WTC11 (cell line): ENCODE data around the gene PPM1M.

Source experiments
- ELF4 ChIP-seq: sonication (generic); formaldehyde crosslinking; IDR thresholded peaks from 2 replicates; pipeline ENCODE4 v1.8.1; 2022; ENCODE audit warnings: low read depth, mild to moderate bottlenecking, moderate library complexity, missing genetic modification reagents
- MXD4 ChIP-seq: fragments of 250-450 bp; sonication (Bioruptor Pico); IDR thresholded peaks from 2 replicates; pipeline ENCODE4 v1.8.0; 2021; ENCODE audit warnings: mild to moderate bottlenecking, moderate library complexity, borderline replicate concordance
- SMAD4 ChIP-seq: sonication (generic); formaldehyde crosslinking; IDR thresholded peaks from 2 replicates; pipeline ENCODE4 v1.8.0; 2022; ENCODE audit warnings: mild to moderate bottlenecking, missing genetic modification reagents
- TEAD4 ChIP-seq: sonication (generic); formaldehyde crosslinking; IDR thresholded peaks from 2 replicates; pipeline ENCODE4 v1.8.0; 2022; ENCODE audit warnings: mild to moderate bottlenecking, missing genetic modification reagents
- TP53 ChIP-seq: sonication (generic); formaldehyde crosslinking; IDR thresholded peaks from 2 replicates; pipeline ENCODE4 v1.8.1; 2023; ENCODE audit warnings: mild to moderate bottlenecking, missing genetic modification reagents
- TF ChIP-seq, protein P1 (sequence below): sonication (generic); formaldehyde crosslinking; IDR thresholded peaks from 2 replicates; pipeline ENCODE4 v1.8.1; 2022; ENCODE audit warnings: low read depth, missing genetic modification reagents, borderline replicate concordance
- TF ChIP-seq, protein P2 (sequence below): fragments of 200-600 bp; IDR thresholded peaks from 2 replicates; pipeline ENCODE4 v1.8.0; 2022; ENCODE audit warnings: antibody characterized with exemption
- TF ChIP-seq, protein P3 (sequence below): sonication (generic); formaldehyde crosslinking; IDR thresholded peaks from 2 replicates; pipeline ENCODE4 v1.8.0; 2023; ENCODE audit warnings: missing genetic modification reagents, mild to moderate bottlenecking, borderline replicate concordance
- TF ChIP-seq, protein P4 (sequence below): sonication (generic); formaldehyde crosslinking; IDR thresholded peaks from 2 replicates; pipeline ENCODE4 v1.8.0; 2022; ENCODE audit warnings: mild to moderate bottlenecking, missing genetic modification reagents
- TF ChIP-seq, protein P5 (sequence below): sonication (generic); formaldehyde crosslinking; IDR thresholded peaks from 2 replicates; pipeline ENCODE4 v1.8.0; 2022; ENCODE audit warnings: mild to moderate bottlenecking, missing genetic modification reagents
- TF ChIP-seq, protein P6 (sequence below): sonication (generic); formaldehyde crosslinking; conservative IDR thresholded peaks from 2 replicates; pipeline ENCODE4 v1.8.1; 2022; ENCODE audit warnings: mild to moderate bottlenecking, missing genetic modification reagents

DNA sequence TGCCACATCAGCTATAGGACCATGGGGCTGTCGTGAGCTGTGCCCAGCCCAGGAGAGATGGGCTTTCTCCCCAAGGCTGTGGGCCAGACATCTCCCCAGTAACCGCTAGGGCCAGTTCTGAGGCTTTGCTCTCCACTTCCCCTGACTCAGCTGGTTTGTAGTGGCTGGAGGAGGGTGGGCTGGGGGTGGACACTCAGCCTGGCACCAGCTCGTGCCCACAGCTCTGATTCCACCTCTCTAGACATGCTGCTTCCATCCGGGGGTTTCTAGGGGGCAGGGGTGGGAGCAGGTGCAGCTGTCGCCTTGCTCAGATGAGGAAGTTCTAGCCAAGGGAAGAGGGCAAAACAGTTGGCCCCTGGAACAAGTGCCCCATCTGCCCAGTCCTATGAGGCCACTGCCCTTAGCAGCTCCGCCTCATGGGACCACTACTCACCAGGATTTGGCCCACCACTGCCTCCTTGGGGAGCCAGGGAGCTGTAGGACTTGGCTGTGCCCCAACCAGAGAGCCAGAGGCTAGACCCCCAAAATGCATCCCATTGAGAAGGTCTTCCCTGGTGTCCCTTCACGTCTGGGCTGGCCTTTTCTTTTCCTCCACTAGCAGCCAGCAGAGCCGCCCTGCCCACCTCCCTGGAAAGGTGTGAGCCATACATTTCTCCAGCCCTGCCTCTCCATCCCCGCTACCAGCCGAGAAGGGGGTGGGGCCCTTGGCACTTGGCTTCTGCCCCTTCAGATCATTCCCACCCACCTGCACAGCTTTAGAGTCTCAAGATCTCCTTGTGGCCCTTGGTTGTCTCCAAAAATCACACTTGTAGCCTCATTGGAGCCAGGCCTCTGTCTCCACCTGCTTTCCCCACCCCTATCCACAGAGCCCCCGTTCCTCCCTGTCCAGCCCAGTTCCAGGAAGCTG is 51.9 kb downstream of the PPM1M start:
- TF ChIP-seq, protein P1, sequence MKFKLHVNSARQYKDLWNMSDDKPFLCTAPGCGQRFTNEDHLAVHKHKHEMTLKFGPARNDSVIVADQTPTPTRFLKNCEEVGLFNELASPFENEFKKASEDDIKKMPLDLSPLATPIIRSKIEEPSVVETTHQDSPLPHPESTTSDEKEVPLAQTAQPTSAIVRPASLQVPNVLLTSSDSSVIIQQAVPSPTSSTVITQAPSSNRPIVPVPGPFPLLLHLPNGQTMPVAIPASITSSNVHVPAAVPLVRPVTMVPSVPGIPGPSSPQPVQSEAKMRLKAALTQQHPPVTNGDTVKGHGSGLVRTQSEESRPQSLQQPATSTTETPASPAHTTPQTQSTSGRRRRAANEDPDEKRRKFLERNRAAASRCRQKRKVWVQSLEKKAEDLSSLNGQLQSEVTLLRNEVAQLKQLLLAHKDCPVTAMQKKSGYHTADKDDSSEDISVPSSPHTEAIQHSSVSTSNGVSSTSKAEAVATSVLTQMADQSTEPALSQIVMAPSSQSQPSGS (CRISPR knock-in tag): no peak
- TF ChIP-seq ELF4 (CRISPR knock-in tag) (no peak), TP53 (CRISPR knock-in tag) (no peak), MXD4 (CRISPR knock-in tag) (no peak), TEAD4 (no peak), SMAD4 (CRISPR knock-in tag) (no peak)
- TF ChIP-seq, protein P2, sequence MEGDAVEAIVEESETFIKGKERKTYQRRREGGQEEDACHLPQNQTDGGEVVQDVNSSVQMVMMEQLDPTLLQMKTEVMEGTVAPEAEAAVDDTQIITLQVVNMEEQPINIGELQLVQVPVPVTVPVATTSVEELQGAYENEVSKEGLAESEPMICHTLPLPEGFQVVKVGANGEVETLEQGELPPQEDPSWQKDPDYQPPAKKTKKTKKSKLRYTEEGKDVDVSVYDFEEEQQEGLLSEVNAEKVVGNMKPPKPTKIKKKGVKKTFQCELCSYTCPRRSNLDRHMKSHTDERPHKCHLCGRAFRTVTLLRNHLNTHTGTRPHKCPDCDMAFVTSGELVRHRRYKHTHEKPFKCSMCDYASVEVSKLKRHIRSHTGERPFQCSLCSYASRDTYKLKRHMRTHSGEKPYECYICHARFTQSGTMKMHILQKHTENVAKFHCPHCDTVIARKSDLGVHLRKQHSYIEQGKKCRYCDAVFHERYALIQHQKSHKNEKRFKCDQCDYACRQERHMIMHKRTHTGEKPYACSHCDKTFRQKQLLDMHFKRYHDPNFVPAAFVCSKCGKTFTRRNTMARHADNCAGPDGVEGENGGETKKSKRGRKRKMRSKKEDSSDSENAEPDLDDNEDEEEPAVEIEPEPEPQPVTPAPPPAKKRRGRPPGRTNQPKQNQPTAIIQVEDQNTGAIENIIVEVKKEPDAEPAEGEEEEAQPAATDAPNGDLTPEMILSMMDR: no peak
- TF ChIP-seq, protein P3, sequence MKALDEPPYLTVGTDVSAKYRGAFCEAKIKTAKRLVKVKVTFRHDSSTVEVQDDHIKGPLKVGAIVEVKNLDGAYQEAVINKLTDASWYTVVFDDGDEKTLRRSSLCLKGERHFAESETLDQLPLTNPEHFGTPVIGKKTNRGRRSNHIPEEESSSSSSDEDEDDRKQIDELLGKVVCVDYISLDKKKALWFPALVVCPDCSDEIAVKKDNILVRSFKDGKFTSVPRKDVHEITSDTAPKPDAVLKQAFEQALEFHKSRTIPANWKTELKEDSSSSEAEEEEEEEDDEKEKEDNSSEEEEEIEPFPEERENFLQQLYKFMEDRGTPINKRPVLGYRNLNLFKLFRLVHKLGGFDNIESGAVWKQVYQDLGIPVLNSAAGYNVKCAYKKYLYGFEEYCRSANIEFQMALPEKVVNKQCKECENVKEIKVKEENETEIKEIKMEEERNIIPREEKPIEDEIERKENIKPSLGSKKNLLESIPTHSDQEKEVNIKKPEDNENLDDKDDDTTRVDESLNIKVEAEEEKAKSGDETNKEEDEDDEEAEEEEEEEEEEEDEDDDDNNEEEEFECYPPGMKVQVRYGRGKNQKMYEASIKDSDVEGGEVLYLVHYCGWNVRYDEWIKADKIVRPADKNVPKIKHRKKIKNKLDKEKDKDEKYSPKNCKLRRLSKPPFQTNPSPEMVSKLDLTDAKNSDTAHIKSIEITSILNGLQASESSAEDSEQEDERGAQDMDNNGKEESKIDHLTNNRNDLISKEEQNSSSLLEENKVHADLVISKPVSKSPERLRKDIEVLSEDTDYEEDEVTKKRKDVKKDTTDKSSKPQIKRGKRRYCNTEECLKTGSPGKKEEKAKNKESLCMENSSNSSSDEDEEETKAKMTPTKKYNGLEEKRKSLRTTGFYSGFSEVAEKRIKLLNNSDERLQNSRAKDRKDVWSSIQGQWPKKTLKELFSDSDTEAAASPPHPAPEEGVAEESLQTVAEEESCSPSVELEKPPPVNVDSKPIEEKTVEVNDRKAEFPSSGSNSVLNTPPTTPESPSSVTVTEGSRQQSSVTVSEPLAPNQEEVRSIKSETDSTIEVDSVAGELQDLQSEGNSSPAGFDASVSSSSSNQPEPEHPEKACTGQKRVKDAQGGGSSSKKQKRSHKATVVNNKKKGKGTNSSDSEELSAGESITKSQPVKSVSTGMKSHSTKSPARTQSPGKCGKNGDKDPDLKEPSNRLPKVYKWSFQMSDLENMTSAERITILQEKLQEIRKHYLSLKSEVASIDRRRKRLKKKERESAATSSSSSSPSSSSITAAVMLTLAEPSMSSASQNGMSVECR (CRISPR knock-in tag): no peak
- TF ChIP-seq, protein P4, sequence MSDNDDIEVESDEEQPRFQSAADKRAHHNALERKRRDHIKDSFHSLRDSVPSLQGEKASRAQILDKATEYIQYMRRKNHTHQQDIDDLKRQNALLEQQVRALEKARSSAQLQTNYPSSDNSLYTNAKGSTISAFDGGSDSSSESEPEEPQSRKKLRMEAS (CRISPR knock-in tag): no peak
- TF ChIP-seq, protein P5, sequence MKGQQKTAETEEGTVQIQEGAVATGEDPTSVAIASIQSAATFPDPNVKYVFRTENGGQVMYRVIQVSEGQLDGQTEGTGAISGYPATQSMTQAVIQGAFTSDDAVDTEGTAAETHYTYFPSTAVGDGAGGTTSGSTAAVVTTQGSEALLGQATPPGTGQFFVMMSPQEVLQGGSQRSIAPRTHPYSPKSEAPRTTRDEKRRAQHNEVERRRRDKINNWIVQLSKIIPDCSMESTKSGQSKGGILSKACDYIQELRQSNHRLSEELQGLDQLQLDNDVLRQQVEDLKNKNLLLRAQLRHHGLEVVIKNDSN (CRISPR knock-in tag): no peak
- TF ChIP-seq, protein P6, sequence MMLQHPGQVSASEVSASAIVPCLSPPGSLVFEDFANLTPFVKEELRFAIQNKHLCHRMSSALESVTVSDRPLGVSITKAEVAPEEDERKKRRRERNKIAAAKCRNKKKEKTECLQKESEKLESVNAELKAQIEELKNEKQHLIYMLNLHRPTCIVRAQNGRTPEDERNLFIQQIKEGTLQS: no peak
